ENCODE data around the gene CHPT1.

CHPT1 gene

GRCh38 chr12:101698800-101699347 is 1.4 kb downstream of the CHPT1 start:
- Histone ChIP-seq H3K9ac (ENCODE audit: low read depth, low read length, poor library complexity) (no peak overlapping the region), H2BK15ac (ENCODE audit: low read length) (no peak overlapping the region), H3K9me3 (replicated peaks in 1 of 2; ENCODE audit: control insufficient read depth in 2 of 2, insufficient read depth in 1 of 2, low read depth in 1 of 2, low read length in 2 of 2) (peaks cover 0 to 4% of the 10 kb centered on the region in 2 donors), H2AK5ac (ENCODE audit: low read depth, low read length) (no peak overlapping the region), H2AFZ (ENCODE audit: low read length) (peak overlapping the region; percentile 97), H3K18ac (ENCODE audit: low read length) (no peak overlapping the region), H3K36me3 (replicated peaks in 1 of 2; ENCODE audit: control insufficient read depth in 2 of 2, insufficient read depth in 2 of 2, low read length in 2 of 2) (no peaks in the 10 kb centered on the region), H3K4ac (ENCODE audit: low read length) (no peak overlapping the region), H2BK5ac (ENCODE audit: low read length) (no peak overlapping the region), H2BK120ac (ENCODE audit: low read depth, low read length) (no peak overlapping the region), H4K91ac (ENCODE audit: low read depth, low read length, poor library complexity) (no peak overlapping the region), H3K27ac (replicated peaks; ENCODE audit: low read length) (no peak overlapping the region), H3K4me2 (ENCODE audit: insufficient read depth, low read length, poor library complexity, severe bottlenecking) (no peak overlapping the region), H3K23ac (ENCODE audit: low read depth, low read length, poor library complexity) (no peak overlapping the region), H4K8ac (ENCODE audit: low read depth, low read length) (no peak overlapping the region), H2BK12ac (ENCODE audit: low read length) (no peak overlapping the region), H3K14ac (ENCODE audit: low read length) (no peak overlapping the region), H3K4me3 (ENCODE audit: low read length in 2 of 2) (peak overlapping the region in 1 of 2 donors; percentile 81), H3K27me3 (ENCODE audit: control insufficient read depth in 3 of 3, insufficient read depth in 3 of 3, low read depth in 1 of 3, low read length in 3 of 3) (peaks cover 0 to 23% (median 19%) of the 10 kb centered on the region in 3 experiments), H3K4me1 (ENCODE audit: control insufficient read depth in 2 of 2, insufficient read depth in 1 of 2, low read depth in 1 of 2, low read length in 2 of 2) (peaks cover 0 to 2% of the 10 kb centered on the region in 2 donors), H3K79me1 (ENCODE audit: low read depth, low read length) (peaks cover 2% of the 10 kb centered on the region)
- WGBS, 2 donors (ENCODE audit: extremely low coverage in 2 of 2, insufficient read length in 2 of 2, insufficient replicate concordance in 1 of 2): no CpG with 5 or more reads among the region's 12 CpGs
- no peak for DNase-seq (ENCODE audit: low spot score)

GRCh38 chr12:101700299-101700820 is 2.9 kb downstream of the CHPT1 start:
- Histone ChIP-seq H3K23ac (ENCODE audit: low read depth, low read length, poor library complexity) (no peak overlapping the region), H3K4me2 (ENCODE audit: insufficient read depth, low read length, poor library complexity, severe bottlenecking) (no peak overlapping the region), H3K4me3 (ENCODE audit: low read length in 2 of 2) (no peak overlapping the region), H4K91ac (ENCODE audit: low read depth, low read length, poor library complexity) (no peak overlapping the region), H3K9me3 (replicated peaks in 1 of 2; ENCODE audit: control insufficient read depth in 2 of 2, insufficient read depth in 1 of 2, low read depth in 1 of 2, low read length in 2 of 2) (no peaks in the 10 kb centered on the region), H3K4me1 (ENCODE audit: control insufficient read depth in 2 of 2, insufficient read depth in 1 of 2, low read depth in 1 of 2, low read length in 2 of 2) (peaks cover 0 to 2% of the 10 kb centered on the region in 2 donors), H3K14ac (ENCODE audit: low read length) (no peak overlapping the region), H3K27me3 (ENCODE audit: control insufficient read depth in 3 of 3, insufficient read depth in 3 of 3, low read depth in 1 of 3, low read length in 3 of 3) (peaks cover 0 to 20% (median 14%) of the 10 kb centered on the region in 3 experiments), H2BK12ac (ENCODE audit: low read length) (no peak overlapping the region), H3K36me3 (replicated peaks in 1 of 2; ENCODE audit: control insufficient read depth in 2 of 2, insufficient read depth in 2 of 2, low read length in 2 of 2) (no peaks in the 10 kb centered on the region), H3K9ac (ENCODE audit: low read depth, low read length, poor library complexity) (no peak overlapping the region), H3K18ac (ENCODE audit: low read length) (no peak overlapping the region), H2BK5ac (ENCODE audit: low read length) (no peak overlapping the region), H3K27ac (replicated peaks; ENCODE audit: low read length) (no peak overlapping the region), H2BK120ac (ENCODE audit: low read depth, low read length) (no peak overlapping the region), H4K8ac (ENCODE audit: low read depth, low read length) (no peak overlapping the region), H2BK15ac (ENCODE audit: low read length) (no peak overlapping the region), H3K79me1 (ENCODE audit: low read depth, low read length) (peaks cover 2% of the 10 kb centered on the region), H2AFZ (ENCODE audit: low read length) (no peak overlapping the region), H3K4ac (ENCODE audit: low read length) (no peak overlapping the region), H2AK5ac (ENCODE audit: low read depth, low read length) (no peak overlapping the region)
- no CpG with 5 or more reads among the region's 2 CpGs for WGBS, 2 donors (ENCODE audit: extremely low coverage in 2 of 2, insufficient read length in 2 of 2, insufficient replicate concordance in 1 of 2)
- no peak for DNase-seq (ENCODE audit: low spot score)

GRCh38 chr12:101703487-101703886 is 6.0 kb downstream of the CHPT1 start:
- H2BK12ac ChIP-seq (ENCODE audit: low read length): no peak overlapping the region
- no peak overlapping the region for H3K27ac ChIP-seq (replicated peaks; ENCODE audit: low read length)
- no peaks in the 10 kb centered on the region for H3K79me1 ChIP-seq (ENCODE audit: low read depth, low read length)
- H3K27me3 ChIP-seq (ENCODE audit: control insufficient read depth in 3 of 3, insufficient read depth in 3 of 3, low read depth in 1 of 3, low read length in 3 of 3): no peaks in the 10 kb centered on the region
- H4K8ac ChIP-seq (ENCODE audit: low read depth, low read length): no peak overlapping the region
- no peak overlapping the region for H3K4me3 ChIP-seq (ENCODE audit: low read length in 2 of 2)
- H3K23ac ChIP-seq (ENCODE audit: low read depth, low read length, poor library complexity): no peak overlapping the region
- H3K9ac ChIP-seq (ENCODE audit: low read depth, low read length, poor library complexity): no peak overlapping the region
- no peaks in the 10 kb centered on the region for H3K9me3 ChIP-seq (replicated peaks in 1 of 2; ENCODE audit: control insufficient read depth in 2 of 2, insufficient read depth in 1 of 2, low read depth in 1 of 2, low read length in 2 of 2)
- no peaks in the 10 kb centered on the region for H3K4me1 ChIP-seq (ENCODE audit: control insufficient read depth in 2 of 2, insufficient read depth in 1 of 2, low read depth in 1 of 2, low read length in 2 of 2)
- H4K91ac ChIP-seq (ENCODE audit: low read depth, low read length, poor library complexity): no peak overlapping the region
- DNase-seq (ENCODE audit: low spot score): no peak
- no peak overlapping the region for H2BK15ac ChIP-seq (ENCODE audit: low read length)
- no peak overlapping the region for H2BK5ac ChIP-seq (ENCODE audit: low read length)
- H3K18ac ChIP-seq (ENCODE audit: low read length): no peak overlapping the region
- no peak overlapping the region for H3K14ac ChIP-seq (ENCODE audit: low read length)
- H3K4me2 ChIP-seq (ENCODE audit: insufficient read depth, low read length, poor library complexity, severe bottlenecking): no peak overlapping the region
- no CpG with 5 or more reads among the region's 3 CpGs for WGBS, 2 donors (ENCODE audit: extremely low coverage in 2 of 2, insufficient read length in 2 of 2, insufficient replicate concordance in 1 of 2)
- no peaks in the 10 kb centered on the region for H3K36me3 ChIP-seq (replicated peaks in 1 of 2; ENCODE audit: control insufficient read depth in 2 of 2, insufficient read depth in 2 of 2, low read length in 2 of 2)
- no peak overlapping the region for H2AFZ ChIP-seq (ENCODE audit: low read length)
- H2BK120ac ChIP-seq (ENCODE audit: low read depth, low read length): no peak overlapping the region
- H2AK5ac ChIP-seq (ENCODE audit: low read depth, low read length): no peak overlapping the region
- no peak overlapping the region for H3K4ac ChIP-seq (ENCODE audit: low read length)

GRCh38 chr12:101706403-101706802 is 9.0 kb downstream of the CHPT1 start:
- H3K27ac ChIP-seq (replicated peaks; ENCODE audit: low read length): no peak overlapping the region
- H4K8ac ChIP-seq (ENCODE audit: low read depth, low read length): no peak overlapping the region
- no peaks in the 10 kb centered on the region for H3K4me1 ChIP-seq (ENCODE audit: control insufficient read depth in 2 of 2, insufficient read depth in 1 of 2, low read depth in 1 of 2, low read length in 2 of 2)
- H3K18ac ChIP-seq (ENCODE audit: low read length): no peak overlapping the region
- no peaks in the 10 kb centered on the region for H3K27me3 ChIP-seq (ENCODE audit: control insufficient read depth in 3 of 3, insufficient read depth in 3 of 3, low read depth in 1 of 3, low read length in 3 of 3)
- H3K36me3 ChIP-seq (replicated peaks in 1 of 2; ENCODE audit: control insufficient read depth in 2 of 2, insufficient read depth in 2 of 2, low read length in 2 of 2): no peaks in the 10 kb centered on the region
- no peak overlapping the region for H4K91ac ChIP-seq (ENCODE audit: low read depth, low read length, poor library complexity)
- no peak overlapping the region for H3K4ac ChIP-seq (ENCODE audit: low read length)
- H3K9ac ChIP-seq (ENCODE audit: low read depth, low read length, poor library complexity): no peak overlapping the region
- H2AFZ ChIP-seq (ENCODE audit: low read length): no peak overlapping the region
- H3K79me1 ChIP-seq (ENCODE audit: low read depth, low read length): no peaks in the 10 kb centered on the region
- H3K9me3 ChIP-seq (replicated peaks in 1 of 2; ENCODE audit: control insufficient read depth in 2 of 2, insufficient read depth in 1 of 2, low read depth in 1 of 2, low read length in 2 of 2): no peaks in the 10 kb centered on the region
- H3K4me2 ChIP-seq (ENCODE audit: insufficient read depth, low read length, poor library complexity, severe bottlenecking): no peak overlapping the region
- no peak overlapping the region for H2BK12ac ChIP-seq (ENCODE audit: low read length)
- no peak overlapping the region for H3K23ac ChIP-seq (ENCODE audit: low read depth, low read length, poor library complexity)
- H2AK5ac ChIP-seq (ENCODE audit: low read depth, low read length): no peak overlapping the region
- no peak overlapping the region for H2BK15ac ChIP-seq (ENCODE audit: low read length)
- no peak overlapping the region for H2BK120ac ChIP-seq (ENCODE audit: low read depth, low read length)
- WGBS, 2 donors (ENCODE audit: extremely low coverage in 2 of 2, insufficient read length in 2 of 2, insufficient replicate concordance in 1 of 2): no CpG with 5 or more reads among the region's 1 CpG
- H2BK5ac ChIP-seq (ENCODE audit: low read length): no peak overlapping the region
- DNase-seq (ENCODE audit: low spot score): no peak
- no peak overlapping the region for H3K14ac ChIP-seq (ENCODE audit: low read length)
- H3K4me3 ChIP-seq (ENCODE audit: low read length in 2 of 2): no peak overlapping the region

Measured in neuronal stem cell (in vitro differentiated cells).